WTC11 (cell line): ENCODE data around the gene HMX1. TPM values are rescaled to one million over a fixed set of nuclear protein-coding genes. Genes with fewer than 3 reads are reported as not detected.

Experiments
- ATAC-seq: fragments of 200-7000 bp; cut with Tn5 transposase; 2 replicates; pipeline ENCODE4 v1.10.0; 2021; ENCODE audit warnings: mild to moderate bottlenecking, moderate library complexity
- CTCF ChIA-PET: fragments of 300-600 bp; sonication (Branson Sonifier 250); formaldehyde crosslinking; loops from one replicate; lab custom pipeline; 2021; ENCODE audit warnings: antibody characterized with exemption; lab: Charles Lee
- POLR2A ChIA-PET: fragments of 350-600 bp; sonication (Branson Sonifier 250); formaldehyde crosslinking; loops from one replicate; lab custom pipeline; 2021; ENCODE audit warnings: antibody characterized with exemption; lab: Charles Lee
- DNase-seq: peaks from one replicate; pipeline ENCODE4 v3.0.0; 2021; ENCODE audit warnings: low spot score
- H3K27ac Mint-ChIP-seq: 2 replicates; pipeline ENCODE4 v1.8.0; 2021; ENCODE audit warnings: mixed read lengths
- H3K27me3 Mint-ChIP-seq: 2 replicates; pipeline ENCODE4 v1.8.0; 2021; ENCODE audit warnings: low read depth, mild to moderate bottlenecking, moderate library complexity, mixed read lengths
- H3K36me3 Mint-ChIP-seq: 2 replicates; pipeline ENCODE4 v1.8.0; 2021; ENCODE audit warnings: mixed read lengths
- H3K4me1 Mint-ChIP-seq: 2 replicates; pipeline ENCODE4 v1.8.0; 2022; ENCODE audit warnings: mixed read lengths
- H3K4me3 Mint-ChIP-seq: 2 replicates; pipeline ENCODE4 v1.8.0; 2021; ENCODE audit warnings: mild to moderate bottlenecking, moderate library complexity, mixed read lengths
- H3K9me3 Mint-ChIP-seq: 2 replicates; pipeline ENCODE4 v1.8.0; 2021; ENCODE audit warnings: mixed read lengths
- ATF3 ChIP-seq: sonication (generic); formaldehyde crosslinking; conservative IDR thresholded peaks from 2 replicates; pipeline ENCODE4 v1.8.1; 2022; ENCODE audit warnings: mild to moderate bottlenecking, missing genetic modification reagents
- E2F4 ChIP-seq: sonication (generic); formaldehyde crosslinking; IDR thresholded peaks from 2 replicates; pipeline ENCODE4 v1.8.1; 2022; ENCODE audit warnings: low read depth, mild to moderate bottlenecking, moderate library complexity, missing genetic modification reagents, borderline replicate concordance
- ESRRA ChIP-seq: sonication (generic); formaldehyde crosslinking; IDR thresholded peaks from 2 replicates; pipeline ENCODE4 v1.8.1; 2022; ENCODE audit warnings: mild to moderate bottlenecking, missing genetic modification reagents, borderline replicate concordance
- FOXP4 ChIP-seq: sonication (generic); formaldehyde crosslinking; IDR thresholded peaks from 2 replicates; pipeline ENCODE4 v1.8.0; 2022; ENCODE audit warnings: mild to moderate bottlenecking, missing genetic modification reagents
- KAT7 ChIP-seq: sonication (generic); formaldehyde crosslinking; IDR thresholded peaks from 2 replicates; pipeline ENCODE4 v1.8.1; 2023; ENCODE audit warnings: missing genetic modification reagents, mild to moderate bottlenecking, borderline replicate concordance
- MXD4 ChIP-seq: fragments of 250-450 bp; sonication (Bioruptor Pico); IDR thresholded peaks from 2 replicates; pipeline ENCODE4 v1.8.0; 2021; ENCODE audit warnings: mild to moderate bottlenecking, moderate library complexity, borderline replicate concordance
- RELA ChIP-seq: sonication (generic); formaldehyde crosslinking; IDR thresholded peaks from 2 replicates; pipeline ENCODE4 v1.8.1; 2022; ENCODE audit warnings: missing genetic modification reagents, mild to moderate bottlenecking, borderline replicate concordance
- RORB ChIP-seq: fragments of 250-450 bp; sonication (Bioruptor Pico); IDR thresholded peaks from 2 replicates; pipeline ENCODE4 v1.9.0; 2021; ENCODE audit warnings: mild to moderate bottlenecking
- SP1 ChIP-seq: sonication (generic); formaldehyde crosslinking; conservative IDR thresholded peaks from 2 replicates; pipeline ENCODE4 v1.8.1; 2022; ENCODE audit warnings: missing genetic modification reagents
- TEAD1 ChIP-seq: sonication (generic); formaldehyde crosslinking; IDR thresholded peaks from 2 replicates; pipeline ENCODE4 v1.8.0; 2022; ENCODE audit warnings: mild to moderate bottlenecking, missing genetic modification reagents
- ZBTB21 ChIP-seq: sonication (generic); formaldehyde crosslinking; IDR thresholded peaks from 2 replicates; pipeline ENCODE4 v1.8.1; 2023; ENCODE audit warnings: mild to moderate bottlenecking, missing genetic modification reagents, borderline replicate concordance
- ZNF121 ChIP-seq: sonication (generic); formaldehyde crosslinking; IDR thresholded peaks from 2 replicates; pipeline ENCODE4 v1.8.0; 2023; ENCODE audit warnings: missing genetic modification reagents
- ZNF138 ChIP-seq: sonication (generic); formaldehyde crosslinking; conservative IDR thresholded peaks from 2 replicates; pipeline ENCODE4 v1.8.1; 2022; ENCODE audit warnings: mild to moderate bottlenecking, moderate library complexity, missing genetic modification reagents
- ZNF219 ChIP-seq: sonication (generic); formaldehyde crosslinking; IDR thresholded peaks from 2 replicates; pipeline ENCODE4 v1.8.0; 2023; ENCODE audit warnings: missing genetic modification reagents, mild to moderate bottlenecking, borderline replicate concordance
- ZNF317 ChIP-seq: sonication (generic); formaldehyde crosslinking; IDR thresholded peaks from 2 replicates; pipeline ENCODE4 v1.8.1; 2023; ENCODE audit warnings: low read depth, mild to moderate bottlenecking, moderate library complexity, missing genetic modification reagents, borderline replicate concordance
- ZNF425 ChIP-seq: fragments of 250-450 bp; sonication (Bioruptor Pico); conservative IDR thresholded peaks from 2 replicates; pipeline ENCODE4 v1.9.0; 2021; ENCODE audit warnings: mild to moderate bottlenecking
- total RNA-seq: library from RNA; stranded (reverse); gene quantifications from 3 replicates; pipeline ENCODE4 v1.2.3, GENCODE V29; 2021
- TF ChIP-seq, protein P1 (sequence below): sonication (generic); formaldehyde crosslinking; IDR thresholded peaks from 2 replicates; pipeline ENCODE4 v1.8.0; 2022; ENCODE audit warnings: missing genetic modification reagents
- TF ChIP-seq, protein P2 (sequence below): sonication (generic); formaldehyde crosslinking; IDR thresholded peaks from 2 replicates; pipeline ENCODE4 v1.8.0; 2022; ENCODE audit warnings: mild to moderate bottlenecking, missing genetic modification reagents
- TF ChIP-seq, protein P3 (sequence below): sonication (generic); formaldehyde crosslinking; IDR thresholded peaks from 2 replicates; pipeline ENCODE4 v1.8.1; 2023; ENCODE audit warnings: mild to moderate bottlenecking, missing genetic modification reagents
- TF ChIP-seq, protein P4 (sequence below): fragments of 250-450 bp; sonication (Bioruptor Pico); IDR thresholded peaks from 2 replicates; pipeline ENCODE4 v1.9.0; 2021; ENCODE audit warnings: mild to moderate bottlenecking

Gene HMX1
- total RNA-seq, 1 experiment from 2014 or later, result 10.0 TPM

DNA sequence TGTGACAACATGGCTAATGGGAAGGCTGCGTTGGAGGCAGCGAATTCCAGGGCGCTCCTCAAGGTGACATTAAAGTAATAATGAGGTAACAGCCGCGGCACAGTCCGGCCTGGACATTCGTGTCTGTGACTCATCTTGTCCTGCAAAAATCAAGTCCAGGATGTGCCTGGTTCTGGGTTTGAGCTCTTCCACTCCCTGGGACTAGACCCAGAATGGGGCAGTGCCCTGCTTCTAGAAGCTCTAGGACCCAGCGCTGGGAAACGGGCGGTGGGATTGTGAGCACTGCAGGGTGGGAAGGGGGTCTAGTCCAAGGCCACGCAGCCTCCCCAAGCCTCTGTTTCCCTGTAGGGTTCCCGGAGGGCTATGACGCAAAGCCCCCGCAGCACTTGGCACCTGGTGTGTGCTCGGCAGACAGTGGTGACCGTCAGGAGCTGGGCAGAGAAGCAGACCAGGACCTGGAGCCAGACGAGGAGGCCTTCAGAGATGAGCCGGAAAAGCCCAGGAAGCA, 34.9 kb downstream of the HMX1 start:
- no peak for TF ChIP-seq ESRRA (CRISPR knock-in tag)
- TF ChIP-seq ZNF121 (CRISPR knock-in tag), result no peak
- TF ChIP-seq, protein P1, sequence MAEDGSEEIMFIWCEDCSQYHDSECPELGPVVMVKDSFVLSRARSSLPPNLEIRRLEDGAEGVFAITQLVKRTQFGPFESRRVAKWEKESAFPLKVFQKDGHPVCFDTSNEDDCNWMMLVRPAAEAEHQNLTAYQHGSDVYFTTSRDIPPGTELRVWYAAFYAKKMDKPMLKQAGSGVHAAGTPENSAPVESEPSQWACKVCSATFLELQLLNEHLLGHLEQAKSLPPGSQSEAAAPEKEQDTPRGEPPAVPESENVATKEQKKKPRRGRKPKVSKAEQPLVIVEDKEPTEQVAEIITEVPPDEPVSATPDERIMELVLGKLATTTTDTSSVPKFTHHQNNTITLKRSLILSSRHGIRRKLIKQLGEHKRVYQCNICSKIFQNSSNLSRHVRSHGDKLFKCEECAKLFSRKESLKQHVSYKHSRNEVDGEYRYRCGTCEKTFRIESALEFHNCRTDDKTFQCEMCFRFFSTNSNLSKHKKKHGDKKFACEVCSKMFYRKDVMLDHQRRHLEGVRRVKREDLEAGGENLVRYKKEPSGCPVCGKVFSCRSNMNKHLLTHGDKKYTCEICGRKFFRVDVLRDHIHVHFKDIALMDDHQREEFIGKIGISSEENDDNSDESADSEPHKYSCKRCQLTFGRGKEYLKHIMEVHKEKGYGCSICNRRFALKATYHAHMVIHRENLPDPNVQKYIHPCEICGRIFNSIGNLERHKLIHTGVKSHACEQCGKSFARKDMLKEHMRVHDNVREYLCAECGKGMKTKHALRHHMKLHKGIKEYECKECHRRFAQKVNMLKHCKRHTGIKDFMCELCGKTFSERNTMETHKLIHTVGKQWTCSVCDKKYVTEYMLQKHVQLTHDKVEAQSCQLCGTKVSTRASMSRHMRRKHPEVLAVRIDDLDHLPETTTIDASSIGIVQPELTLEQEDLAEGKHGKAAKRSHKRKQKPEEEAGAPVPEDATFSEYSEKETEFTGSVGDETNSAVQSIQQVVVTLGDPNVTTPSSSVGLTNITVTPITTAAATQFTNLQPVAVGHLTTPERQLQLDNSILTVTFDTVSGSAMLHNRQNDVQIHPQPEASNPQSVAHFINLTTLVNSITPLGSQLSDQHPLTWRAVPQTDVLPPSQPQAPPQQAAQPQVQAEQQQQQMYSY, result no peak
- TF ChIP-seq ZNF219, result no peak
- no peak for TF ChIP-seq E2F4 (CRISPR knock-in tag)
- TF ChIP-seq ZNF317, result no peak
- TF ChIP-seq RORB, result no peak
- TF ChIP-seq, protein P2, sequence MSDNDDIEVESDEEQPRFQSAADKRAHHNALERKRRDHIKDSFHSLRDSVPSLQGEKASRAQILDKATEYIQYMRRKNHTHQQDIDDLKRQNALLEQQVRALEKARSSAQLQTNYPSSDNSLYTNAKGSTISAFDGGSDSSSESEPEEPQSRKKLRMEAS (CRISPR knock-in tag), result no peak
- TF ChIP-seq FOXP4 (CRISPR knock-in tag), result no peak
- TF ChIP-seq MXD4 (CRISPR knock-in tag), result no peak
- TF ChIP-seq, protein P3, sequence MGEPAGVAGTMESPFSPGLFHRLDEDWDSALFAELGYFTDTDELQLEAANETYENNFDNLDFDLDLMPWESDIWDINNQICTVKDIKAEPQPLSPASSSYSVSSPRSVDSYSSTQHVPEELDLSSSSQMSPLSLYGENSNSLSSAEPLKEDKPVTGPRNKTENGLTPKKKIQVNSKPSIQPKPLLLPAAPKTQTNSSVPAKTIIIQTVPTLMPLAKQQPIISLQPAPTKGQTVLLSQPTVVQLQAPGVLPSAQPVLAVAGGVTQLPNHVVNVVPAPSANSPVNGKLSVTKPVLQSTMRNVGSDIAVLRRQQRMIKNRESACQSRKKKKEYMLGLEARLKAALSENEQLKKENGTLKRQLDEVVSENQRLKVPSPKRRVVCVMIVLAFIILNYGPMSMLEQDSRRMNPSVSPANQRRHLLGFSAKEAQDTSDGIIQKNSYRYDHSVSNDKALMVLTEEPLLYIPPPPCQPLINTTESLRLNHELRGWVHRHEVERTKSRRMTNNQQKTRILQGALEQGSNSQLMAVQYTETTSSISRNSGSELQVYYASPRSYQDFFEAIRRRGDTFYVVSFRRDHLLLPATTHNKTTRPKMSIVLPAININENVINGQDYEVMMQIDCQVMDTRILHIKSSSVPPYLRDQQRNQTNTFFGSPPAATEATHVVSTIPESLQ (CRISPR knock-in tag), result no peak
- TF ChIP-seq ZNF425, result no peak
- no peak for TF ChIP-seq ZNF138 (CRISPR knock-in tag)
- no peak for TF ChIP-seq SP1 (CRISPR knock-in tag)
- no peak for TF ChIP-seq ZBTB21
- no peak for TF ChIP-seq TEAD1 (CRISPR knock-in tag)
- TF ChIP-seq, protein P4, sequence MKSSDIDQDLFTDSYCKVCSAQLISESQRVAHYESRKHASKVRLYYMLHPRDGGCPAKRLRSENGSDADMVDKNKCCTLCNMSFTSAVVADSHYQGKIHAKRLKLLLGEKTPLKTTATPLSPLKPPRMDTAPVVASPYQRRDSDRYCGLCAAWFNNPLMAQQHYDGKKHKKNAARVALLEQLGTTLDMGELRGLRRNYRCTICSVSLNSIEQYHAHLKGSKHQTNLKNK (CRISPR knock-in tag), result no peak
- no peak for TF ChIP-seq RELA (CRISPR knock-in tag)
- no peak for TF ChIP-seq ATF3 (CRISPR knock-in tag)
- TF ChIP-seq KAT7 (CRISPR knock-in tag), result no peak
- Mint-ChIP-seq H3K27me3 (no peaks in the 10 kb centered on the region; the same call in 1 of the 2 replicates), H3K4me1 (peaks cover 11% of the 10 kb centered on the region), H3K4me3 (no peak overlapping the region), H3K36me3 (no peaks in the 10 kb centered on the region), H3K9me3 (no peaks in the 10 kb centered on the region), H3K27ac (no peak overlapping the region)
- DNase-seq, result no peak
- ChIA-PET POLR2A (no interaction called here), CTCF (interaction anchor here (0.9 to 1.4 kb wide), 5 partner anchors 15 to 229 kb away, joined by 3 to 9 read pairs (median 4); no protein-coding TSS in a partner anchor)
- no peak for ATAC-seq
